Epithelial cell of prostate (primary cell): Measurements from ENCODE around the gene CD180.

Experiments used
- DNase-seq: peaks from one replicate; pipeline ENCODE4 v3.0.0-alpha.2; 2011; ENCODE audit warnings: low read depth, low spot score
- H3K27ac ChIP-seq: fragments of 450-650 bp; 2 replicates; pipeline ENCODE4 v1.5.1; 2017; ENCODE audit warnings: mild to moderate bottlenecking

The CD180 gene

DNA sequence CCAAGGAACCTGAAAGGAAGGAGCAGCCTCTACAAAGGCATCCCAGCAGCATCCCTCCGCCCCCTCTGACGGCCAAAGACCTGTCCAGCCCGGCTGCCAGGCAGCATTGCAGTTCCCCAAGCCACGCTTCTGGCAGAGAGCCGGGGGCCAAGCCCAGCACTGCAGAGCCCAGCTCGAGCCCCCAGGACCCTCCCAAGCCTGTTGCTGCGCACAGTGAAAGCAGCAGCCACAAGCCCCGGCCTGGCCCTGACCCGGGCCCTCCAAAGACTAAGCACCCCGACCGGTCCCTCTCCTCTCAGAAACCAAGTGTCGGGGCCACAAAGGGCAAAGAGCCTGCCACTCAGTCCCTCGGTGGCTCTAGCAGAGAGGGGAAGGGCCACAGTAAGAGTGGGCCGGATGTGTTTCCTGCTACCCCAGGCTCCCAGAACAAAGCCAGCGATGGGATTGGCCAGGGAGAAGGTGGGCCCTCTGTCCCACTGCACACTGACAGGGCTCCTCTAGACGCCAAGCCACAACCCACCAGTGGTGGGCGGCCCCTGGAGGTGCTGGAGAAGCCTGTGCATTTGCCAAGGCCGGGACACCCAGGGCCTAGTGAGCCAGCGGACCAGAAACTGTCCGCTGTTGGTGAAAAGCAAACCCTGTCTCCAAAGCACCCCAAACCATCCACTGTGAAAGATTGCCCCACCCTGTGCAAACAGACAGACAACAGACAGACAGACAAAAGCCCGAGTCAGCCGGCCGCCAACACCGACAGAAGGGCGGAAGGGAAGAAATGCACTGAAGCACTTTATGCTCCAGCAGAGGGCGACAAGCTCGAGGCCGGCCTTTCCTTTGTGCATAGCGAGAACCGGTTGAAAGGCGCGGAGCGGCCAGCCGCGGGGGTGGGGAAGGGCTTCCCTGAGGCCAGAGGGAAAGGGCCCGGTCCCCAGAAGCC lies 30.8 kb downstream of the CD180 start:
- DNase-seq: peak; percentile 41

DNA sequence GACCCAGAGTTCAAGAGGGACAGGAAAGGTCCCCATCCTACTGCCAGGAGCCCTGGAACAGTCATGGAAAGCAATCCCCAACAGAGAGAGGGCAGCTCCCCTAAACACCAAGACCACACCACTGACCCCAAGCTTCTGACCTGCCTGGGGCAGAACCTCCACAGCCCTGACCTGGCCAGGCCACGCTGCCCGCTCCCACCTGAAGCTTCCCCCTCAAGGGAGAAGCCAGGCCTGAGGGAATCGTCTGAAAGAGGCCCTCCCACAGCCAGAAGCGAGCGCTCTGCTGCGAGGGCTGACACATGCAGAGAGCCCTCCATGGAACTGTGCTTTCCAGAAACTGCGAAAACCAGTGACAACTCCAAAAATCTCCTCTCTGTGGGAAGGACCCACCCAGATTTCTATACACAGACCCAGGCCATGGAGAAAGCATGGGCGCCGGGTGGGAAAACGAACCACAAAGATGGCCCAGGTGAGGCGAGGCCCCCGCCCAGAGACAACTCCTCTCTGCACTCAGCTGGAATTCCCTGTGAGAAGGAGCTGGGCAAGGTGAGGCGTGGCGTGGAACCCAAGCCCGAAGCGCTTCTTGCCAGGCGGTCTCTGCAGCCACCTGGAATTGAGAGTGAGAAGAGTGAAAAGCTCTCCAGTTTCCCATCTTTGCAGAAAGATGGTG lies 31.6 kb downstream of the CD180 start:
- peak overlapping the region; percentile 78 for H3K27ac ChIP-seq
- DNase-seq: no peak

More for the DNA sequence above, 30.8 kb downstream of the CD180 start:
- H3K27ac ChIP-seq: peak overlapping the region; percentile 78

DNA sequence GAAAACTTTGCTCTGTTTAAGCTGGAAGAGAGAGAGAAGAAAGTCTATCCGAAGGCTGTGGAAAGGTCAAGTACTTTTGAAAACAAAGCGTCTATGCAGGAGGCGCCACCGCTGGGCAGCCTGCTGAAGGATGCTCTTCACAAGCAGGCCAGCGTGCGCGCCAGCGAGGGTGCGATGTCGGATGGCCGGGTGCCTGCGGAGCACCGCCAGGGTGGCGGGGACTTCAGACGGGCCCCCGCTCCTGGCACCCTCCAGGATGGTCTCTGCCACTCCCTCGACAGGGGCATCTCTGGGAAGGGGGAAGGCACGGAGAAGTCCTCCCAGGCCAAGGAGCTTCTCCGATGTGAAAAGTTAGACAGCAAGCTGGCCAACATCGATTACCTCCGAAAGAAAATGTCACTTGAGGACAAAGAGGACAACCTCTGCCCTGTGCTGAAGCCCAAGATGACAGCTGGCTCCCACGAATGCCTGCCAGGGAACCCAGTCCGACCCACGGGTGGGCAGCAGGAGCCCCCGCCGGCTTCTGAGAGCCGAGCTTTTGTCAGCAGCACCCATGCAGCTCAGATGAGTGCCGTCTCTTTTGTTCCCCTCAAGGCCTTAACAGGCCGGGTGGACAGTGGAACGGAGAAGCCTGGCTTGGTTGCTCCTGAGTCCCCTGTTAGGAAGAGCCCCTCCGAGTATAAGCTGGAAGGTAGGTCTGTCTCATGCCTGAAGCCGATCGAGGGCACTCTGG lies 32.6 kb downstream of the CD180 start:
- no peak for DNase-seq

DNA sequence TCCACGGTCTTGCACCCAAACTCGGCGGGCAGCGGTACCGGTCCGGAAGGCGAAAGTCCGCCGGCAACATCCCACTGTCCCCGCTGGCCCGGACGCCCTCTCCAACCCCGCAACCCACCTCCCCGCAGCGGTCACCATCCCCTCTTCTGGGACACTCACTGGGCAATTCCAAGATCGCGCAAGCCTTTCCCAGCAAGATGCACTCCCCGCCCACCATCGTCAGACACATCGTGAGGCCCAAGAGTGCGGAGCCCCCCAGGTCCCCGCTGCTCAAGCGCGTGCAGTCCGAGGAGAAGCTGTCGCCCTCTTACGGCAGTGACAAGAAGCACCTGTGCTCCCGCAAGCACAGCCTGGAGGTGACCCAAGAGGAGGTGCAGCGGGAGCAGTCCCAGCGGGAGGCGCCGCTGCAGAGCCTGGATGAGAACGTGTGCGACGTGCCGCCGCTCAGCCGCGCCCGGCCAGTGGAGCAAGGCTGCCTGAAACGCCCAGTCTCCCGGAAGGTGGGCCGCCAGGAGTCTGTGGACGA lies 33.3 kb downstream of the CD180 start:
- DNase-seq: no peak
- no peak overlapping the region for H3K27ac ChIP-seq

More for the DNA sequence above, 32.6 kb downstream of the CD180 start:
- H3K27ac ChIP-seq: peak overlapping the region; percentile 78

DNA sequence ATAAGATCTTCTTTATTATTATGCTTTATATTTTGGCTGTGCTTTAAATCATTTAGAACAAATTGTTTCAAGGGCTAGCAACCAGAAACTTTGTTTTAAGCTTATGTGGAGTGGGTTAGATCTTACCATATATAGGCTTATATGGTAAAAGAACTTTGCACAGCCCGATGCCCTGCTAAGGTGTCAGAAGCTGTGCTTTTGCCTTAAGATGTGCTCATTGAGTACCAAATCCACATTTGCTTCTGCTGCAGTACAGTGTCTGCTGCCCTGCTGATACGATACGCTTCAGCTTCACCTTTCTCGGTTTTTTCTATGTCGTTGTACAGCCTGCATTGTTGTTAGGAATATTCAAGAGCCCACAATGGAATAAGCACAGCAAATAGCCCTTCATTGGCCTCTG lies 34.8 kb downstream of the CD180 start:
- no peak for DNase-seq
- peak overlapping the region; percentile 80 for H3K27ac ChIP-seq

DNA sequence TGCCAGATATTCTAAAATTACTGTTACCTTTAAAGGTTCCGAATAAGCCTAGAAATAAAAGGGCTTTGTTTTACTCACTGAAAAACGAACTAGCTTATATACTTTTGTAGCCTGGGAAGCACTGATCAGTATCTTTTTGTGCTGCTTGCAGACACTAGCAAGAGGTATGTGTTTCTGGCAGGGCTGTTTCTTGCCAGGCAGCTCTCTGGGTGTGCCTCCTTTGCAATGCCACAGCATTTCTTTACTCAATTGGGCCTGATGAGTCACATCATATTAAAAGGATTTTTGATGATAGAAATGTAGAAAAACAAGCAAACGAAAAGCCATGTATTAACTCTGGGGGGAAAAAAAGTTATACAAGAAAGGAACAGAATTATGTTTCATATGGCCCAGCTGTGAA lies 35.6 kb downstream of the CD180 start:
- DNase-seq: peak; percentile 65
- H3K27ac ChIP-seq: peak overlapping the region; percentile 80

DNA sequence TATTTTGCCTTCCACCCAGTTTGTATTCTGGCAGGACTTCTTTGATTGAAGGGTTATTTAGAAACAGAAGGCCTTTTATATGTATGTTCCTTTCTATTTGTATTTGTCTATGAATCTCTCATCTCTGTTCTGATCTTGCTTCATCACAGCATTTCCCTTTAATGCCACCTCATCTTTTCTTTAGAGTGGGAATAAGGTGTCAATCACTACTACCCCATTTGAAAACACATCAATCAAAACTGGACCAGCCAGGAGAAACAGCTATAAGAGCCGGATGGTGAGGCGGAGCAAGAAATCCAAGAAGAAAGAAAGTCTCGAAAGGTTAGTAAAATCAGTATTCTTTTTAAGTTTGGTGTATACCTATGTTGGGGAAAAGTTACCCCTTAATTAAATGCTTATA lies 36.3 kb downstream of the CD180 start:
- no peak for DNase-seq
- H3K27ac ChIP-seq: peak overlapping the region; percentile 80

DNA sequence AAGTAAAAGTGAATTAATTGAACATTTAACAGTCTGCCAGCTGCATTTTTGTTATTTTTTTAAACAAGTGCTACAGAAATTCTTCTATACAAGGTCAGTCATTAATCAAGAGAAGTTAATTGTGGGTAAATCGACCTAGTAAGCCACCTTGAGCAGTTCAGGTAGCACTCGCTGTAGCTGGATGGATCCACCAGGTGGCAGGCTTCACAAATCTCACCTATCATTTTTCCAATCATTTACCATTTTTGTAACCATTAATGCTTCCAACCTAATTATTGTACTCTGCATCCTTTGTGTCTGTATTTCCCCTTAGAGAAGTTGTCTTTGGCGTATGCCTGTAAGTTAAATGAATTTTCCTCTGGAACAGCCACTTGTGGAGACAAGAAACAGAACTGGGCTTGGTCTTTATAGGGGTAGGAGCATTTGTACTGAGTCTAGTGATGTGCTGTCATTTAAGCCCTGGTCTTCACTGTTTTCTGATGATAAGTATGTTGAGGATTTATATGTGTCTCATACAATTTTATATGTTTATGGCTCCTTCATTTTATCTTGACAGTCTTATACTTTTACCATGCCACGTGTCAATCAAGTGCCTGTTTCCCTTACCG lies 39.5 kb downstream of the CD180 start:
- peak overlapping the region; percentile 7 for H3K27ac ChIP-seq
- DNase-seq: no peak

DNA sequence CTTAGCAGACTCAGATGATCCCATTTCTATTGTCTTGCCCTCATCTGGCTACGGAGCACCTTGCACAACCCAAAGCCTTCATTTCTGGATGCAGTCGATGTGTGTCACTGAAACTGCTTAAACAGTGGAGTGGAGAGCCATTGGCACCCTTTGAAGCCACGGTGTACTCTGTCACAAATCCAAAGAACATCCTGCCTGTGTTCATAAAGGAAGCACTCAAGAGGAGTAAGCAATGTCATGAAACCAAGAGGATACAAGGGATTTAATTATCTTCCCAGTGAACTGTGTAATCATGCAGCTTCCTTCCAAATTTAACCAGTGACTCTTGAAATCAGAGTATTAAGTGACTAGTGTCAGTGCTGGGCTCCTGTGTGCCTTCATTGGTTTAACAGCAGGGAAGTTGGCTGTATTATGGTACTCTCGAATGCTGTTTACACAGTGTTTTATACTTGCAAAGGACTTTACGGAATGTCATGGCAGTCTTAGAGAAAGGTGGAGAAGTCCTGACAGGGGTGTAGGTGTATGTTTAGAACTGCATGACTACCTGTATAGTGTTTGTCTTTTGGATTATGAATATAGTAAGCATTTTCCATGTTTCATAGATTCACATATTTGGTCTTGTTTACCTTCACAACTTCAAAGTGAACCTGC lies 41.9 kb downstream of the CD180 start:
- no peak for DNase-seq
- peak overlapping the region; percentile 12 for H3K27ac ChIP-seq

DNA sequence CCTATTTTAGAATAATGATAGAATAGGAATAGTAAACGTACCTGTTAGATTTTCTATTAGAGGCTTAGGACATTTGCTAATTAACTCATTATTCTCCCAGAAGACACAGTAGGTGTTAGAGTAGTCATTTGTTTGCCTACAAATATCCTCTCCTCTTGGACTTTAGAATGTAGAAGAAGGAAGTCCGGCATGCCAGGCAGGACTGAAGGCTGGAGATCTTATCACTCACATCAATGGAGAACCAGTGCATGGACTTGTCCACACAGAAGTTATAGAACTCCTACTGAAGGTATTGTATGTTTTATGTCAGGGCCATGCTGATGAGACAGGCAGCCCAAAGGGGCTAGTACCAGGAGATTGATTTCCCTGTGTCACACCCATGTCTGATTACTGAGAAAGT lies 43.3 kb downstream of the CD180 start:
- no peak for DNase-seq
- peak overlapping the region; percentile 6 for H3K27ac ChIP-seq

DNA sequence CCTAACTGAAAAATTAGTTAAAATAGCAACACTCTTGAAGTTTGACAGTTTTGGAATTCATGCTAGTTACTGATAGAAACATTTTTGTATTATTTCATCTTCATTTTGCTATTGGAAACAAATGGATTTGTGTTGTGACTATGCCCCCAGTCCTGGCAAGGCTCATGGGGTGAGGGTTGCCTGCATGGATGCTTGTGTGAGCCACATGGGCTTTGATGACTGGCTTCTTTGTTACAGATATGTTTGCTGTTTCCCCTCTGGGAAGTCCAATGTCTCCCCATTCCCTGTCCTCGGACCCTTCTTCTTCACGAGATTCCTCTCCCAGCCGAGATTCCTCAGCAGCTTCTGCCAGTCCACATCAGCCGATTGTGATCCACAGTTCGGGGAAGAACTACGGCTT lies 44.2 kb downstream of the CD180 start:
- H3K27ac ChIP-seq: no peak overlapping the region
- DNase-seq: no peak

DNA sequence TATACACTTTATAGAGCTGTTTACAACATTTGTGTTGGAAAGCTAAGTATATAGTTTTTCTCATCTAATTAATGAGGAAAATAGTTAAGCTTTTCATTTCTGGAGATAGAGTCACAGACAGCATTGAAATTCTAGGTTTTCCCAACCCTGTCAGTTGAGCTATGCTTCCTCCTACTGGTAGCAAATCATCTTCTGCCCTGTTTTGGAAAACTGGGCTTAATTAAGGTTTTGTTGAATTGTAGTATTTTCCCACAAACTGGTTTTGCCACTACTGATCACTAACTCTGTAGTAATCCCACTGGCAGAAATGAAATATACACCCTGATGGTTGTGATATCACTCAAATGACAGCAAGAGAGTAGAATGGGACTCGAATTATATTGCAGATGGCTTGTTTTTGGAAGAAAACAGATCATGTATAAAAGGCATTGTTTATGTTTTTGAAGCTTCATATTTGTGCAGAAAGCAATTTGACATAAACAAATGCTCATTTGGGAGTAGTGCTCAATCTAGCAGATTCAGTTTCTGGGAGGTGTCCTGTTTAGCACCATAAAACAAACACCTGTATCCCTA lies 46.6 kb downstream of the CD180 start:
- no peak overlapping the region for H3K27ac ChIP-seq
- no peak for DNase-seq

DNA sequence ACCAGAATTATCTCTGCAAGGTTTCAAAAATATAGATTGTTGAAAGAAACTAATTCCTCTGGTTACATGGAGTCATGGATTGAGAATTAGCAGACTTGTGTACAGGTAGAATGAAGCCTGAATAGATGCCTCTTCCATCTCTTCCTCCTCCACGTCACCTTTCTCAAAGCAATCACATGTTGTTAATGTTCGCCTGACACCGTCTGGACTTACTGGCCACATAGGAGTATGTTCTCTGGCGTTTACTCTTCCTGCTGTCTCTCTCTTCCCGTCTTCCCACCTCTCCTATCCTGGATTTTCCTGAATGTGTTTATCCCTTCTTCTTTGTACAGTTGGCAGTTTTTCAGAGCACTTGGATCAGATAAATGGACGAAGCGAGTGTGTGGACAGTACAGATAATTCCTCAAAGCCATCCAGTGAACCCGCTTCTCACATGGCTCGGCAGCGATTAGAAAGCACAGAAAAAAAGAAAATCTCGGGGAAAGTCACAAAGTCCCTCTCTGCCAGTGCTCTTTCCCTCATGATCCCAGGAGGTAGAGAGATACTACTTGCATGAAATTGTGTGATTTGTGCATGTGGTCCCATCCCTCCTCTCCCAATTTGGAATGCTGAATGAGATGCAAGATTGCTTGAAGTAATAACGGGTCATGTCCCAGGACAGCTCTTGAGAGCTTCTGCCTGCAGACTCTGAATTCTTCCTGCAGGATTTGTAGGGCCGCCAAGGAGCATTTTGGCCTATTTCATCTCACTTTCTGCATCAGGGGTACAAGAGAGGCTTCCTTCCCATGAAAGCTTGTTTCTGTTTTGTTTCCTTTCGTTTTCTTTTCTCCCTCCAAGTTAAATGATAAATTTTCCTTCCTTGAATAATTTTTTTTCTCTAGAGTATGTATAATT lies 47.3 kb downstream of the CD180 start:
- no peak overlapping the region for H3K27ac ChIP-seq
- no peak for DNase-seq

DNA sequence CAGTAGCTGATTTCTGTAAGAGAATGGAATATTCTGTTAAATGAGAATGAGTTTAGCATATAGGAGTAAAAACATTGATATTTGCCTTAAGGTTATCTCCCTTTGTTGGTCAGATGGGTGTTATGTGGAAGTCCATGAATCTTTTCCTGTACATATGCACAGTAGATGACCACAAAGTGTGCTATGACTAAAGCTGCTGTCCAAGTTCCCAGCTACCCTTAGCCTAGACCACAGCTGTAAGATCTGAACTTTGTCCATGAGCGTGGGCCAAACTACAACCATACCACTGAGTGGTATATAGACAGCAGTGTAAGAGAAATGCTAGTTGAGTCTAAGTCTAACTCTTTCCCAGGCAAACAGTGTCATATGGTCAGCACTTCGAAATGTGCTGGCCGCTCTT lies 48.8 kb downstream of the CD180 start:
- no peak for DNase-seq

DNA sequence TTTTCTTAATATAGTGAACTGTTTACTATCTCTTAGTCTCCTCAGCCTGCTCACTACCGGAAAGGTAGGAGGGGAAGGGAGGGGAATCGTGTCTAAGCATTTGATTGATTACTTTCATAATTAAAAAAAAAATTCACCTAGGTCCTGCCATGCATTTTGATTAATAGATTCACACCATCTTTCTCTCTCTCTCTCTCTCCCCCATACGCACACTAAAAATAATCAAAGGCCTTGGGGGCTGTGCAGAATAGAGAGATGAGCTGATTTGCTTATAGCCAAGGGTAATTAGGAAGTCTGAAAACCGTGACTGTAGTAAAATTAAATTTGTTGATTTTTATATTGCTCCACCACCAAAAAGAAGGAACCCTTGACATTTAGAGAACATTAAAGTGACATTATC lies 49.6 kb downstream of the CD180 start:
- no peak for DNase-seq
- H3K27ac ChIP-seq: no peak overlapping the region

More for the DNA sequence above, 48.8 kb downstream of the CD180 start:
- H3K27ac ChIP-seq: no peak overlapping the region

DNA sequence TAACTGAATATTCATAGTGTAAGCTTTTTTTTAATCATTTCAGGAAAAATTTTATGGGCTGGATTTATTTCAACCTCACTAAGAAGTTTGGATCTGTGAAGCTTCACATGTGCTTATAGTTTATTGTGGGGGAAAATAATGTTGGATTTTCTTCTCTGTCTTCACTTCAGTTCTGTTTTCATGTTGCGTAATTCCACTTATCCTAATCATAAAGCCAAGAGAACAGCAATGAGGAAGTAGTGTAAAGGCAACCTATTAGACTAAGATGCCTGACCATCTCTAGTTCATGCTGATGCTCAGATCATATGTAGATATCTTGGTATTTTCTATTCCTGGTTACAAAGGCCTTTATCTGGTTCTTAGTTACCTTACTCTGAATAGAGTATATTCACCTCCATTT lies 50.0 kb downstream of the CD180 start:
- DNase-seq: no peak
- H3K27ac ChIP-seq: no peak overlapping the region

DNA sequence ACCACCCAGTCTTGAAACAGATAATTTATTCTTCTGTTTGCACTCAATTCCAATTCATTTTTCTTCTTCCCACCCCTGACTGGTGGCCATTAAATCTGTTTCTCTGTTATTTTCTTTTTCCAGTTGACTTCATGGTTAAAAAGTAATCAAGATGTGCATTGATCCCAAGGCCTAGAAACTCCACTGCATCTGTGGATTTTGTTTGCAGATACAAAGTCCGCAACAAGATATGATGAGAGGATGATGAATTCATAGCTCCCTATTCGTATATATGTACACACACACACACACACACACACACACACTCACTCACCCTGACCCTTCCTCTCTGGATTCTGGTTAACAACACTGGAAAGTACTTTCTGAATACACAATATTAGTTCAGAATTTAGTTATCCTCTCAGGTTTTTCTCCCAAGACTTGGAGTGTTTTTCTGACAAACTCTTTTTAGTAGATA lies 52.4 kb downstream of the CD180 start:
- DNase-seq: no peak

DNA sequence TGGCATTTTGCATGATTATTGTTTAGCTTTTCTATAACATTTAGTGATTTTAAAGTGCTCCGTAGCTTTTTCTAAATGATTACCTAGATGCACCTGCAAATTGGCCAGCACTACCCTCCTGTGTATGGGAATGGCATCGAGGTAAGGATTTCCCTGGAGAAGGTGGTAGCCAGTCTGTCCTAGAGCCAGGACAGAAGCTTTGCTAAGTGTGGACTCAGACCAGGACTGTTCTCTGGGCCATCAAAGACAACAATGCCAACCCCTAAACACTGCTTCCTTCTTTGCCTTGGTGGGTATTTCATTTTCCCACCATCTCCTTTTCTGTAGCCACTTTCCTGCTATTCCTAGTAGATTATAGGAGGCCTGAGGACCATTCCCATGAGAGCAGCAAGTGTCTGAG lies 53.0 kb downstream of the CD180 start:
- H3K27ac ChIP-seq: no peak overlapping the region
- no peak for DNase-seq

More for the DNA sequence above, 52.4 kb downstream of the CD180 start:
- H3K27ac ChIP-seq: no peak overlapping the region
